Measurements from ENCODE around the gene ACTL6B. TPM values are rescaled to one million over a fixed set of nuclear protein-coding genes. Genes with fewer than 3 reads are reported as not detected.

Gene ACTL6B
- total RNA-seq, 4 donors from 2014 or later: not detected

DNA sequence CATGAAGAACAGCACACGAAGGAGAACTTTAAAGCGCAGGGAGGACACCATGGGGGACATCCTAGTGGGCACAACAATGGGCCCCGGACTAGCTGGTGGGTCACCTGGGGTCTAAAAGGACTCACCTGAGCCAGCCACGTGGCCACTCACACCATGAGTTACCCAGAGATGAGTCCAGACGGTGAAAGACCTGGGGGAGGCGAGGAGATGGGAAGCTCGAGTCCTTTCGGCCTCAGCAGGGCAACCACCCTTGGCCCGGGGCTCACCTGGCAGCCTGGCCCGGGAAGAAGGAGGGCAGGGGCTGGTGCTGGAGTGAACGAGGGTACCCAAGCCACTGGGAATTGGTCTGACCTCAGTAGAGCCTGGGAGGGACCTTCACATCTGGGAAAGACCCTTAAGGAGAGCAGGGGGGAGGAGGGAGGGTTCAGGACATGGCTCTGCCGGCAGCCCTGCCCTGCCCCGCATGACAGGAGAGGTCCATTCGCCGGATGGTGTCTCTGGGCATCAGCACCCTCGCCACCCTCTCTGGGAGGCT lies 32.1 kb upstream of the ACTL6B start:
- H3K27me3 ChIP-seq: no peaks in the 10 kb centered on the region
- TF ChIP-seq, protein P1, sequence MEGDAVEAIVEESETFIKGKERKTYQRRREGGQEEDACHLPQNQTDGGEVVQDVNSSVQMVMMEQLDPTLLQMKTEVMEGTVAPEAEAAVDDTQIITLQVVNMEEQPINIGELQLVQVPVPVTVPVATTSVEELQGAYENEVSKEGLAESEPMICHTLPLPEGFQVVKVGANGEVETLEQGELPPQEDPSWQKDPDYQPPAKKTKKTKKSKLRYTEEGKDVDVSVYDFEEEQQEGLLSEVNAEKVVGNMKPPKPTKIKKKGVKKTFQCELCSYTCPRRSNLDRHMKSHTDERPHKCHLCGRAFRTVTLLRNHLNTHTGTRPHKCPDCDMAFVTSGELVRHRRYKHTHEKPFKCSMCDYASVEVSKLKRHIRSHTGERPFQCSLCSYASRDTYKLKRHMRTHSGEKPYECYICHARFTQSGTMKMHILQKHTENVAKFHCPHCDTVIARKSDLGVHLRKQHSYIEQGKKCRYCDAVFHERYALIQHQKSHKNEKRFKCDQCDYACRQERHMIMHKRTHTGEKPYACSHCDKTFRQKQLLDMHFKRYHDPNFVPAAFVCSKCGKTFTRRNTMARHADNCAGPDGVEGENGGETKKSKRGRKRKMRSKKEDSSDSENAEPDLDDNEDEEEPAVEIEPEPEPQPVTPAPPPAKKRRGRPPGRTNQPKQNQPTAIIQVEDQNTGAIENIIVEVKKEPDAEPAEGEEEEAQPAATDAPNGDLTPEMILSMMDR (IDR thresholded peaks at IDR 0.05): no peak
- TF ChIP-seq EP300 (IDR thresholded peaks at IDR 0.05): no peak
- no peak for TF ChIP-seq POLR2A (IDR thresholded peaks at IDR 0.05)
- no peak for TF ChIP-seq POLR2AphosphoS5 (IDR thresholded peaks at IDR 0.05)
- 90% methylated on average over 16 of the region's 16 CpGs for WGBS
- H3K27ac ChIP-seq: no peak overlapping the region
- no peak for DNase-seq (ENCODE audit: low spot score in 2 of 2)
- H3K9me3 ChIP-seq: no peaks in the 10 kb centered on the region
- peaks cover 38% of the 10 kb centered on the region for H3K4me1 ChIP-seq
- H3K36me3 ChIP-seq: peaks cover 59% of the 10 kb centered on the region
- H3K4me3 ChIP-seq: no peak overlapping the region

- peaks cover 64% of the 10 kb centered on the region for H3K36me3 ChIP-seq
- H3K4me3 ChIP-seq: no peak overlapping the region
- no peak overlapping the region for H3K27ac ChIP-seq
- H3K9me3 ChIP-seq: no peaks in the 10 kb centered on the region
- H3K27me3 ChIP-seq: no peaks in the 10 kb centered on the region
- 77% methylated on average over 24 of the region's 25 CpGs for WGBS
- TF ChIP-seq EP300 (IDR thresholded peaks at IDR 0.05): no peak
- TF ChIP-seq POLR2A (IDR thresholded peaks at IDR 0.05): no peak
- TF ChIP-seq POLR2AphosphoS5 (IDR thresholded peaks at IDR 0.05): no peak
- TF ChIP-seq, protein P1 (IDR thresholded peaks at IDR 0.05): no peak
- DNase-seq (ENCODE audit: low spot score in 2 of 2): no peak
- peaks cover 34% of the 10 kb centered on the region for H3K4me1 ChIP-seq
Measured at GRCh38 chr7:100687751-100688300, 31.6 kb upstream of the ACTL6B start.

GRCh38 chr7:100687261-100687660 lies 31.0 kb upstream of the ACTL6B start:
- Histone ChIP-seq H3K36me3 (peaks cover 70% of the 10 kb centered on the region), H3K27ac (no peak overlapping the region), H3K4me3 (no peak overlapping the region), H3K4me1 (peaks cover 29% of the 10 kb centered on the region), H3K27me3 (no peaks in the 10 kb centered on the region), H3K9me3 (no peaks in the 10 kb centered on the region)
- TF ChIP-seq, protein P1 (IDR thresholded peaks at IDR 0.05): no peak
- TF ChIP-seq POLR2AphosphoS5 (IDR thresholded peaks at IDR 0.05): no peak
- 90% methylated on average over 22 of the region's 22 CpGs for WGBS
- no peak for DNase-seq (ENCODE audit: low spot score in 2 of 2)

DNA sequence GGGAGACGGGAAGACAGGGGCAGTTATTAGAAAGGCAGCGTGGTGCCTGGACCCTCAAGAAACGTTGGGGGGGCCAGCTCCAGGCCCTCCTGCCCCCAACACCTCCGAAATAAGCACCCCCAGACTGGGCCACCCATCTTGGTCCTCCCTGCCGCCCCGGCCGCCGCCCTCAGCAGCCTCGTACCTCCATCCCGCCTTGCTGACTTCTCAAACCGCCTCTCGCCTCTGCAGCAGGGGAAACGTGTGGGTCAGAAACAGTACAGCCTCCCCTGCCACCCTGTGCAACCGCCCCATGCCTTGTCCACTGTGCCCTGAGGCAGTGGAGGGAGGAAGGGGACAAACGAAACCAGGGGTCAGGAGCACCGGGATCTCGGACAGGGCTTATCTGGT lies 30.6 kb upstream of the ACTL6B start:
- TF ChIP-seq, protein P1 (IDR thresholded peaks at IDR 0.05): no peak
- no peak for TF ChIP-seq POLR2AphosphoS5 (IDR thresholded peaks at IDR 0.05)
- no peak for TF ChIP-seq POLR2A (IDR thresholded peaks at IDR 0.05)
- no peak for TF ChIP-seq EP300 (IDR thresholded peaks at IDR 0.05)
- peaks cover 24% of the 10 kb centered on the region for H3K4me1 ChIP-seq
- no peaks in the 10 kb centered on the region for H3K27me3 ChIP-seq
- H3K4me3 ChIP-seq: no peak overlapping the region
- no peak for DNase-seq (ENCODE audit: low spot score in 2 of 2)
- H3K27ac ChIP-seq: no peak overlapping the region
- 93% methylated on average over 17 of the region's 17 CpGs for whole genome bisulfite sequencing
- no peaks in the 10 kb centered on the region for H3K9me3 ChIP-seq
- H3K36me3 ChIP-seq: peaks cover 74% of the 10 kb centered on the region

- Histone ChIP-seq H3K9me3 (no peaks in the 10 kb centered on the region), H3K27me3 (no peaks in the 10 kb centered on the region), H3K36me3 (peaks cover 80% of the 10 kb centered on the region), H3K27ac (no peak overlapping the region), H3K4me1 (peaks cover 19% of the 10 kb centered on the region), H3K4me3 (no peak overlapping the region)
- TF ChIP-seq EP300 (IDR thresholded peaks at IDR 0.05): no peak
- 83% methylated on average over 33 of the region's 33 CpGs for whole genome bisulfite sequencing
- DNase-seq (ENCODE audit: low spot score in 2 of 2): no peak
Measured at GRCh38 chr7:100686201-100686821, 30.1 kb upstream of the ACTL6B start.
